Naive thymus-derived CD8-positive, alpha-beta T cell (primary cell): ENCODE measurements around the gene PAQR9. TPM values are rescaled to one million over a fixed set of nuclear protein-coding genes. Genes with fewer than 3 reads are reported as not detected.

Source experiments
- ATAC-seq, 2 donors: fragments of 150-1000 bp; cut with Tn5 transposase in 1 of 2; sonication (Bioruptor Pico), chemical (Tn5 transposase) in 1 of 2; 1 replicate in 1 of 2; 2 replicates in 1 of 2; pipeline ENCODE4 v1.10.0; 2021; ENCODE audit warnings: mild to moderate bottlenecking in 2 of 2, moderate library complexity in 2 of 2
- POLR2A ChIA-PET: fragments of 350-600 bp; sonication (Branson Sonifier 250); formaldehyde crosslinking; loops from one replicate; lab custom pipeline; 2021; ENCODE audit warnings: antibody characterized with exemption; lab: Charles Lee
- DNase-seq, 10 donors: peaks; one replicate each; pipeline versions ENCODE4 v3.0.0 to v3.0.0-alpha.2; 2020 to 2022
- H3K27ac Mint-ChIP-seq, 10 donors: one replicate each; pipeline ENCODE4 v1.8.0; 2020 to 2022; ENCODE audit warnings: mild to moderate bottlenecking in 10 of 10, mixed read lengths in 10 of 10, moderate library complexity in 4 of 10, inconsistent platforms in 1 of 10
- H3K27me3 Mint-ChIP-seq, 5 donors: one replicate each; pipeline ENCODE4 v1.8.0; 2021 to 2022; ENCODE audit warnings: mixed read lengths in 5 of 5
- H3K36me3 Mint-ChIP-seq, 3 donors: one replicate each; pipeline ENCODE4 v1.8.0; 2020 to 2022; ENCODE audit warnings: mixed read lengths in 3 of 3, mild to moderate bottlenecking in 2 of 3, inconsistent platforms in 1 of 3
- H3K4me1 Mint-ChIP-seq, 4 donors: one replicate each; pipeline ENCODE4 v1.8.0; 2021 to 2022; ENCODE audit warnings: mixed read lengths in 4 of 4
- H3K4me3 Mint-ChIP-seq, 10 donors: one replicate each; pipeline ENCODE4 v1.8.0; 2020 to 2022; ENCODE audit warnings: mild to moderate bottlenecking in 10 of 10, mixed read lengths in 10 of 10, moderate library complexity in 6 of 10, inconsistent platforms in 1 of 10
- H3K9me3 Mint-ChIP-seq, 9 donors: one replicate each; pipeline ENCODE4 v1.8.0; 2020 to 2022; ENCODE audit warnings: mixed read lengths in 9 of 9, mild to moderate bottlenecking in 3 of 9, inconsistent platforms in 1 of 9, moderate library complexity in 1 of 9
- polyA plus RNA-seq, 3 donors: library from polyadenylated mRNA; unstranded; fragments of 300-500 nt; fragmentation: Illumina TruSeq; gene quantifications; one replicate each; pipeline ENCODE4 v1.2.3, GENCODE V29; 2021
- total RNA-seq, 8 experiments: library from RNA in 2 of 8; stranded (reverse) in 2 of 8; gene quantifications; one replicate each; pipeline ENCODE4 v1.2.3 and lab custom pipeline; 2021 to 2026

Gene PAQR9, protein sequence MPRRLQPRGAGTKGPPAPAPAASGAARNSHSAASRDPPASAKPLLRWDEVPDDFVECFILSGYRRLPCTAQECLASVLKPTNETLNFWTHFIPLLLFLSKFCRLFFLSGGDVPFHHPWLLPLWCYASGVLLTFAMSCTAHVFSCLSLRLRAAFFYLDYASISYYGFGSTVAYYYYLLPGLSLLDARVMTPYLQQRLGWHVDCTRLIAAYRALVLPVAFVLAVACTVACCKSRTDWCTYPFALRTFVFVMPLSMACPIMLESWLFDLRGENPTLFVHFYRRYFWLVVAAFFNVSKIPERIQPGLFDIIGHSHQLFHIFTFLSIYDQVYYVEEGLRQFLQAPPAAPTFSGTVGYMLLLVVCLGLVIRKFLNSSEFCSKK
- not detected for total RNA-seq
- not detected for polyA plus RNA-seq
- total RNA-seq (lab: John Stamatoyannopoulos, UW), result 0 to 0.43 (median 0.04) reads per million in 6 experiments

DNA sequence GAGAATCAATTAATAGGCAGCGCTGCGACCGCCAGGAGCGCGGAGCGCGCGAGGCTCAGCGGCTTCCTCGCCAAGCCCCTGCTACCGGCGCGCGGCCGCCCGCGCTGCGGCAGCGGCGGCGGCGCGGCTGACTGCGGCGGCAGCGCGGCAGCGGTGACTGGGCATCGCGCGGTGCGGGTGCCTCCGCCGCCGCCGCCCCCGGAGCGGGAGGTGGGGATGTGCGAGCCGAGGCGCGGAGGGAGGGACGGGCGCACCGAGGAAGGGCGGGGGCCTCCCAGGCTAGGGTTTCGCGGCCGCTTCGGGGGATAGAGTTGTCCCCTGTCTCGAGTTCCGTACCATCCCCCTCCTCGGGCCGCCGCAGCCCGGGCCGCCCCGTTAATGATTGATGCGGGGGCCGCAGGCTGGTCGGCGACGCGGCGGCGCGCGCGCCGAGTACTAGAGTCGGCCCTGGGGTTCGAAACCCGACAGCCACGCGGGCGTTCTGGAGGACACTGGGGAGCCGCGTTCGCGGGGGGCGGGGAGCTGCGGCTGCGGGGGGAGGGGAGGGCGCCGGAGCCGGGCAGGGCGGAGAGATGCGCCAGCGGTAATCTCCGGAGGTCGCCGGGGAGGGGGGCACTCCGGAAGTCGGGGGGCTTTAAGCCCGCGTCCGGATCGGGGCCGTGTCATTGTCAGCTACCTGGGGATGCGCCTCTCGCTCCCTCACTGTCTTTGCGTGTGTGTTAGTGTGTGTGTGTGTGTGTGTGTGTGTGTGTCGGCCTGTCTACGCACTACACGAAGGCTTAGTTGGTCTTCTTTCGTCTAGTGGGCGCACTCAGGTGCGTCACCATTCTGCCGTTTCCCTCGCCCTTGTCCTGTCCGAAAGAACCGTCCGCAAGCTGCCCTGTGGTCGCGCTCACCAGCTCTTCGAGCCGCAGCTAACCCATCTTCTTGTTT, at the start of gene PAQR9:
Gene PAQR9 (minus strand): TSS at position 159 of the 933 bp plus-strand sequence. CDS start 338 bp downstream, outside the sequence.
- H3K27me3 Mint-ChIP-seq, result peaks cover 39 to 73% (median 45%) of the 10 kb centered on the region in 5 donors
- ATAC-seq (peak; percentile 46 to 61), DNase-seq (peak in 2 of 10 donors; percentile 2 to 5)
- H3K4me3 Mint-ChIP-seq, result peak within 1 kb of the TSS; percentile 64 to 86 (median 81)
- H3K4me1 Mint-ChIP-seq, result peaks cover 6 to 15% (median 12%) of the 10 kb centered on the region in 4 donors
- POLR2A ChIA-PET, result no interaction called here
- no peak within 1 kb of the TSS for H3K27ac Mint-ChIP-seq
- peaks cover 0 to 5% (median 0%) of the 10 kb centered on the region in 3 donors for H3K36me3 Mint-ChIP-seq
- no peaks in the 10 kb centered on the region for H3K9me3 Mint-ChIP-seq

DNA sequence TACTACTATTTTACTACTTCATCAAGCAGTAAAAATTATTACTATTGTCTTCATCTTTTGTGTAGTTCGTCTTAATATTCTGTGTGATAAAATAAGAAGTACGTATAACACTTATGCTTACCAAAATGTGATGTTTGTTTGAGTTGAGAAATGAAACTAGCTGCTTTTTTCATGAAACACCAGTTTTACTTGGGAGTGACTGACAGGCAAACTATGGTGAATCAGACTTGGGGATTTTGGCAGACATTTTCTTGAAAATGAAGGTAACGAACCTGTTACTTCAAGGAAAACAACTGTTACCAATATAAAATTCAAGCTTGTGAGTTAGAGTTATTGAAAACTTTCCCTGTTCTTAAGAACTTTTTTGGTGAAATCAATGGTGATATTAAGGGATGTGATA, 48.2 kb upstream of the PAQR9 start:
- POLR2A ChIA-PET, result interaction anchor here (0.6 kb wide), 1 partner anchor 1745 kb away, joined by 4 read pairs; no protein-coding TSS in a partner anchor
- ATAC-seq (no peak), DNase-seq (no peak)
- Mint-ChIP-seq H3K9me3 (no peaks in the 10 kb centered on the region), H3K4me1 (peaks cover 21 to 62% (median 50%) of the 10 kb centered on the region in 4 donors), H3K27me3 (no peaks in the 10 kb centered on the region), H3K36me3 (peaks cover 0 to 52% (median 9%) of the 10 kb centered on the region in 3 donors), H3K27ac (no peak overlapping the region), H3K4me3 (peak overlapping the region in 1 of 10 donors; percentile 36)

DNA sequence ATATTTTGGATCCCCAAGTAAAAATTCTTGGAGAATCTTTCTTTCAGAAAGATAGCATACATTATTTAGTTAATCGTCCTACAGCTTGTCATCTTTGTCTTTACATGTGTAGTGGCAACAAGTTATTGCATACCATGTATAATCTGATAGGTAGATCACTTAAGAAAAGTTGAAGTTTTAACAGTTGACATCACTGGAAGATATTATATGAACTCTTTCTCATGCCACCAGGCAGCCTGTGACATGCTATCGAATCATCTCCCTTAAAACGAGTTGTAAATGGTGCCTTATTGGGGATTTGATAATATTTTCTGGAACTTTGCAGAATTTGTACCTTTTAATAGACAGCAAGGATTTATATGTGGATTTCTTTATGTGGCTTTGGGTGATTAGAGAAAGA, 46.5 kb upstream of the PAQR9 start:
- DNase-seq, result no peak
- POLR2A ChIA-PET, result no interaction called here
- no peaks in the 10 kb centered on the region for H3K27me3 Mint-ChIP-seq
- peak overlapping the region in 3 of 10 donors; percentile 1 to 25 (median 15) for H3K4me3 Mint-ChIP-seq
- H3K4me1 Mint-ChIP-seq, result peaks cover 27 to 71% (median 65%) of the 10 kb centered on the region in 4 donors
- H3K27ac Mint-ChIP-seq, result peak overlapping the region in 1 of 10 donors; percentile 28
- peaks cover 0 to 45% (median 0%) of the 10 kb centered on the region in 3 donors for H3K36me3 Mint-ChIP-seq
- ATAC-seq, result no peak
- H3K9me3 Mint-ChIP-seq, result no peaks in the 10 kb centered on the region

DNA sequence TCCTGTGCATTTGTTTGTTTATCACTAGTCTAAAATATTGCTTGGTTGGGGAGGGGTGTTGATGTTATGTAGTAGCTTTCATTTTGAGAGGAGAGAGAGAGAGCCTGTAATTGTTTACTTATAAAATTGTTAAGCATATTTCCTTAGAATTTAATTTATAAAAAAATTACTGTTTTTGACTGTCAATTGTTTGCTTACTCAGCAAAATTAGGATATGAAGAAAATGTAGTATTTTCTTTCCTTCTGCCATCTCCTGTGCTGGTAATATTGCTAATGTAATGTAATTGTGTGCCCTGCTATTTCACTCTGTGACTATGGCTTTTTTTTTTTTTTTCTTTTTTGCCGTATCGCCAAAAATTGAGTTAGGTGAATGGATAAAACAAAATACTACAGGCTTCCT, 41.3 kb upstream of the PAQR9 start:
- peaks cover 0 to 5% (median 0%) of the 10 kb centered on the region in 3 donors for H3K36me3 Mint-ChIP-seq
- peaks cover 31 to 82% (median 70%) of the 10 kb centered on the region in 4 donors for H3K4me1 Mint-ChIP-seq
- no peaks in the 10 kb centered on the region for H3K9me3 Mint-ChIP-seq
- peak overlapping the region in 9 of 10 donors; percentile 17 to 69 (median 52) for H3K4me3 Mint-ChIP-seq
- DNase-seq (no peak), ATAC-seq (no peak)
- no peak overlapping the region for H3K27ac Mint-ChIP-seq
- no peaks in the 10 kb centered on the region for H3K27me3 Mint-ChIP-seq
- POLR2A ChIA-PET, result interaction anchor here (0.8 kb wide), 1 partner anchor 67 kb away, joined by 4 read pairs; no protein-coding TSS in a partner anchor

DNA sequence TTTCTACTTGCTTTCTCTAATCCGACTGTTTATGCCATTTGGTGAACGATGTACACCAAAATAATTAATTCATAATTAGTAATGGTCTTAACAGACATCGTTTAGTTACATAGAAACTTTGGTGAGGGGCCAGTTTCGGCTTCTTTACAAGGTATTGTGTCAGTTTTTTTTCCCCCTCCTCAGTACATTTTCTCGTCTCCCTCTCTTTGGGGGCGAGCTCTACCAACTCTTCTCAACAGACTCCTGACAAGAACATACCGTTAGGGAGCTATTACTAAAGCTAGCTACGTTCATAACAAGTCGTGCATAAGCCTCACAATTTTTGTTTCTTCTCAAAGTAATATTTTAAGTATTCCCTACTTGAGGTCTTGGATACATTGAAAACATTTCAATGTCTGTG, 39.3 kb upstream of the PAQR9 start:
- H3K4me3 Mint-ChIP-seq, result peak overlapping the region; percentile 94 to 100 (median 99)
- H3K27me3 Mint-ChIP-seq, result peaks cover 0 to 2% (median 0%) of the 10 kb centered on the region in 5 donors
- no peaks in the 10 kb centered on the region for H3K9me3 Mint-ChIP-seq
- DNase-seq, result no peak
- POLR2A ChIA-PET, result interaction anchor here (1.4 to 3.5 kb wide), 3 partner anchors 424 to 974 kb away, joined by 5 to 44 read pairs (median 22); partner anchors contain the start of genes ATR and DIPK2A
- H3K27ac Mint-ChIP-seq, result peak overlapping the region in 9 of 10 donors; percentile 97 to 100 (median 99)
- peaks cover 26 to 63% (median 52%) of the 10 kb centered on the region in 4 donors for H3K4me1 Mint-ChIP-seq
- ATAC-seq, result no peak
- peaks cover 0 to 5% (median 0%) of the 10 kb centered on the region in 3 donors for H3K36me3 Mint-ChIP-seq

DNA sequence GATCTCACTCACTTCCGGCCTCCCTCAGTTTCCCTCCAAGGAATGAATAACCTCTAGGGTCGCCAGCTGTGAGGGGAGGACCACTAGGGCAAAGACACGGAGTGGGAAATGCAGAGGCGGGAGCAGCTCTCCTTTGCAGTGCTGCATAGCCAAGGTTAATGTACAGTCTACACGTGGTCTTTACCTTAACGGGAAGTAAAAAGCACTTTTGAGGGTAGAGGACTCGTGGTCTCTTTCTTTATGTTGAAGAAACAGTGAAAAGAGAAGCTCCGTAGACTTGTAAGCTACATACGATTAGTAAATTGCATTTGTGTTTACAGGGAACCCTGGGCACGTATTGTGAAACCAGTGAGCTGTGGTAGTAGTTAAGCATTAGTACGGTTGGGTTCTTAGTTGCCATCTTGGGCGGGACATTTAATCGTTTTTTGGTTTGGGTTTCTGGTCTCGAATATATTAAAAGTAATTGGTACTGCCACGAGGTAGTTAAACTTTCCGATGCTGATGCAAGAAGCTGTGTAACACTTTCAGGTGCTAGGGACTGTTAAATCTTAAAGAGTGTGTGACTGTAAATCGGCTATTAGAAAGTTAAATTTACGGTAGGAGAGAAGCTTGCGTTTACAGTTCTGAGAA, 38.7 kb upstream of the PAQR9 start:
- Mint-ChIP-seq H3K4me1 (peaks cover 24 to 57% (median 47%) of the 10 kb centered on the region in 4 donors), H3K4me3 (peak overlapping the region; percentile 94 to 100 (median 99)), H3K36me3 (peaks cover 0 to 4% (median 0%) of the 10 kb centered on the region in 3 donors), H3K9me3 (no peaks in the 10 kb centered on the region), H3K27ac (peak overlapping the region; percentile 97 to 100 (median 100)), H3K27me3 (peaks cover 0 to 2% (median 0%) of the 10 kb centered on the region in 5 donors)
- POLR2A ChIA-PET, result interaction anchor here (1.0 to 3.5 kb wide), 10 partner anchors 117 to 1771 kb away, joined by 3 to 44 read pairs (median 5); partner anchors contain the start of genes ATR, CHST2, DIPK2A and XRN1
- DNase-seq (peak in 5 of 10 donors; percentile 13 to 18 (median 14)), ATAC-seq (peak in 1 of 2 donors; percentile 22)

DNA sequence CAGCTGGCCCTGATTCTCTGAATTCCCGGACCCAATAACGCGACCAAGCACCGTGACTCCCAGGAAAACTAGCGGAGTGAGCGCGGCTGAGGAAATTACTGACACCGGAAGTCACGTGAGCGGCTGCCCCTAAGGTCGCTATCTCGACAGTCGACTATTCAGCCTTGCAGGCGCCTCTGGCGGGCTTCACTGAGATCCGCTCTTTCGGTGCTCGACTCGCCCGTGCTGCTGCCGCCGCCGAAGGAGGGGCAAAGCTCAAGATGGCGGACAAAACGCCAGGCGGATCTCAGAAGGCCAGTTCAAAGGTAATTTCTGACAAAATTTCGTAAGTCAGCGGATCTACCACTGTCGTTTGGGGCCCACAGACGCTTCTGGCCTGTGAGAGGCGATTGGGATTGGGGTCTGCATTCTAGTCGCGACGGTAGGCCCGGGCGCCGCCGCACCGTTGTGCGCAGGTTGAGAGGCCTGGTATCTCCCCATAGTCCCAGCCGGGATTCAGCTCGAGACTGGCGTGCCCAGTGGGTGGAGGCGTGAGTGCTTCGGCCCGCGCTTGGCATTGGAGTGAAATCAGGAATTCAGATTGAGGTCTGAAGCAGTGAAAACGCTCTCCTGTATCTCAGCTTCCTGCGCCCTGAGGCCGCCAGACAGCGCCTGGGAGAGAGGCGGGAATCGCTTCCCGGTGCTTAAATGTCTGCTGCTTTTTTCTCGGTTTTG, 38.1 kb upstream of the PAQR9 start, which contains the start of gene U2SURP:
Gene U2SURP (plus strand): TSS at position 202 of the 714 bp plus-strand sequence. CDS start 59 bp downstream, at position 261.
- H3K27ac Mint-ChIP-seq, result peak within 1 kb of the TSS; percentile 97 to 100 (median 100)
- peaks cover 0 to 3% (median 0%) of the 10 kb centered on the region in 3 donors for H3K36me3 Mint-ChIP-seq
- peak; percentile 81 to 95 (median 90) for DNase-seq
- POLR2A ChIA-PET, result interaction anchor here (0.5 to 3.5 kb wide), 14 partner anchors 16 to 1771 kb away, joined by 3 to 44 read pairs (median 4); partner anchors contain the start of genes ATR, CHST2, DIPK2A and XRN1
- H3K4me1 Mint-ChIP-seq, result peaks cover 19 to 51% (median 40%) of the 10 kb centered on the region in 4 donors
- ATAC-seq, result peak; percentile 92 to 94
- H3K27me3 Mint-ChIP-seq, result peaks cover 0 to 2% (median 0%) of the 10 kb centered on the region in 5 donors
- peak within 1 kb of the TSS; percentile 94 to 100 (median 99) for H3K4me3 Mint-ChIP-seq
- H3K9me3 Mint-ChIP-seq, result no peaks in the 10 kb centered on the region

DNA sequence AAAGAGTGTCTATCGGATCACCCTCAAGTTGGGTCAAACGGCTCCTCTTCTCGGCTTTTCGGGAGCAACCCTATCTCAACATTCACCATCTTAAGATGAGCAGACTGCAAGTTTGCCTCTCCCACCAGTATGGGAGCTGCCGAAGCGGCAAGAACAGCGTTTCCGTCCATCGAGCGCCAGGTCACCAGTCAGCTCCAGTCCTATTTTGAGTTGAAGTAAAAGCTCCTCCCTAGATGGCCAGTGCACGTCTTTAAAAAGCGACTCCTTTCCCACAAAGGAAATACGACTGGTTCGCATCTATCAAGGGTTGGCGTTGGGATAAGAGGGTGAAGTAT, 37.5 kb upstream of the PAQR9 start:
- Mint-ChIP-seq H3K27me3 (peaks cover 0 to 5% (median 0%) of the 10 kb centered on the region in 5 donors), H3K36me3 (no peaks in the 10 kb centered on the region), H3K4me1 (peaks cover 14 to 45% (median 35%) of the 10 kb centered on the region in 4 donors), H3K27ac (peak overlapping the region; percentile 97 to 100 (median 100)), H3K9me3 (no peaks in the 10 kb centered on the region), H3K4me3 (peak overlapping the region; percentile 94 to 100 (median 99))
- POLR2A ChIA-PET, result interaction anchor here (0.5 to 3.5 kb wide), 14 partner anchors 17 to 1770 kb away, joined by 3 to 44 read pairs (median 3); partner anchors contain the start of genes ATR, CHST2, DIPK2A and XRN1
- DNase-seq (peak in 3 of 10 donors; percentile 24 to 60 (median 58)), ATAC-seq (peak; percentile 65 to 77)

DNA sequence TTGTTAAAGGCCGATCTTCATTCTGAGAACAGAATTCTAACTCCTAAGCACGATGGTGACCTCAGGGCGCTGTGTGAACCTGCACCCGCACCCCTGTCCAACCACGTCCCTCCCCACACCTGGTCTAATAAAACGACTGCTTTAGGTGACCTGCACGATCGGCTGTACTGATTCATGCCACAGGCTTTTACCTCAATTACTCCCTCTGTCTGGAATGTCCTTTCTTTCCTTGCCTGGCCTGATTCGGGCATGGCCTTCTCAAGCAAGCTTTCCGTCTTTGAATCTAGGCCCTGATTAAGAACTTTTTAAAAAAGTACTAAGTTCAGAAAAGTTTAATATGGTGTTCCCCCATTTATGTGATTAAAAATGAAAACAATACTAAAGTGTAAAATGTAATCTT, 37.1 kb upstream of the PAQR9 start:
- no peak for DNase-seq
- no peak for ATAC-seq
- Mint-ChIP-seq H3K4me3 (peak overlapping the region; percentile 94 to 100 (median 99)), H3K36me3 (no peaks in the 10 kb centered on the region), H3K27ac (peak overlapping the region; percentile 97 to 100 (median 100)), H3K4me1 (peaks cover 14 to 41% (median 34%) of the 10 kb centered on the region in 4 donors), H3K9me3 (no peaks in the 10 kb centered on the region), H3K27me3 (peaks cover 0 to 5% (median 0%) of the 10 kb centered on the region in 5 donors)
- POLR2A ChIA-PET, result interaction anchor here (0.6 to 3.5 kb wide), 9 partner anchors 17 to 971 kb away, joined by 3 to 44 read pairs (median 5); partner anchors contain the start of genes ATR, CHST2 and DIPK2A

DNA sequence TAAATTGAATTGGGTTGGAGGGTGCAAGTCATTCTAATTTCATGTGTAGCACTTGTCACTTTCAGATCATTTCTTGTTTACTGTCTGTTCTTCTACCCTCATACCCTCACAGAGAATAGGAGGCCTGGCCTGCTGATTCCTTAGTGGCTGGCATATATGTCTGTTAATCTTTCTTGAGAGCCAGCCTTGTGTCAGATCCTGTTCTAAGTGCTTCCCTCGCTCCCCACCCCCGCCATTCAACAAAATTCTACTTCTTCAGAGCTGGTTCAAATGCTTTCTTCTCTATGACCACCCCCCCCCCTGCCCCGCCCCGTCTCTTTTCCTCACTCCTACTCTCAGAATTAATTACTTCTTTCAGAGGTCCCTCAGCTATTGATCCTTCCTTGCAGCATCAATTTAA, 36.4 kb upstream of the PAQR9 start:
- ATAC-seq (no peak), DNase-seq (no peak)
- peak overlapping the region in 4 of 10 donors; percentile 21 to 100 (median 98) for H3K27ac Mint-ChIP-seq
- no peaks in the 10 kb centered on the region for H3K9me3 Mint-ChIP-seq
- no peaks in the 10 kb centered on the region for H3K36me3 Mint-ChIP-seq
- H3K27me3 Mint-ChIP-seq, result peaks cover 0 to 5% (median 0%) of the 10 kb centered on the region in 5 donors
- POLR2A ChIA-PET, result interaction anchor here (3.5 kb wide), 1 partner anchor 421 kb away, joined by 44 read pairs; the partner anchor contains the start of gene ATR
- H3K4me3 Mint-ChIP-seq, result peak overlapping the region in 8 of 10 donors; percentile 22 to 99 (median 98)
- peaks cover 14 to 34% (median 30%) of the 10 kb centered on the region in 4 donors for H3K4me1 Mint-ChIP-seq
